Measurements from ENCODE around the gene HINT1.

DNA sequence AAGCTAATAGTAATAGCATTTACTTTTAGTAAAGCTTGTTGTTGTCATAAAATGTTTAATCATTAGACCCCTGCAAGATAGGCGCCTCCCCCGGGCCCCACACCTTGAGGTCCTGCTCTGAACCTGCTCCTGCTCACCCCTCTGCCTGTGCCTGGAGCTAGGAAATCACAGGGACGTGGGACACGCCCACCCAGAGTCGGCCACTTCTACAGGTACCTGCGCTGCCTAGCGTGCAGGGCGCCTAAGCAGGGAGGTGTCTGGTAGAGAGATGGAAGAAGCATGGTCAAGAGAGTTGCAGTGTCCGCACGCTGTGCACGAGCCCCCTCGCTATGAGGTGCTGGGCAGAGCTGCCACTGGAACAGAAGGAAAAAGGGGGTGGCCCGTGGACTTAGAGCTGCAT lies 52.6 kb downstream of the HINT1 start:
- TF ChIP-seq CEBPB (tag; IDR thresholded peaks at IDR 0.05) = no peak
- no peak for TF ChIP-seq SRSF1 (IDR thresholded peaks at IDR 0.05; ENCODE audit: low read depth, low read length)
- TF ChIP-seq TGIF2 (CRISPR knock-in tag; IDR thresholded peaks at IDR 0.05) = no peak
- TF ChIP-seq, protein P1, sequence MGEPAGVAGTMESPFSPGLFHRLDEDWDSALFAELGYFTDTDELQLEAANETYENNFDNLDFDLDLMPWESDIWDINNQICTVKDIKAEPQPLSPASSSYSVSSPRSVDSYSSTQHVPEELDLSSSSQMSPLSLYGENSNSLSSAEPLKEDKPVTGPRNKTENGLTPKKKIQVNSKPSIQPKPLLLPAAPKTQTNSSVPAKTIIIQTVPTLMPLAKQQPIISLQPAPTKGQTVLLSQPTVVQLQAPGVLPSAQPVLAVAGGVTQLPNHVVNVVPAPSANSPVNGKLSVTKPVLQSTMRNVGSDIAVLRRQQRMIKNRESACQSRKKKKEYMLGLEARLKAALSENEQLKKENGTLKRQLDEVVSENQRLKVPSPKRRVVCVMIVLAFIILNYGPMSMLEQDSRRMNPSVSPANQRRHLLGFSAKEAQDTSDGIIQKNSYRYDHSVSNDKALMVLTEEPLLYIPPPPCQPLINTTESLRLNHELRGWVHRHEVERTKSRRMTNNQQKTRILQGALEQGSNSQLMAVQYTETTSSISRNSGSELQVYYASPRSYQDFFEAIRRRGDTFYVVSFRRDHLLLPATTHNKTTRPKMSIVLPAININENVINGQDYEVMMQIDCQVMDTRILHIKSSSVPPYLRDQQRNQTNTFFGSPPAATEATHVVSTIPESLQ (CRISPR knock-in tag; IDR thresholded peaks at IDR 0.05) = no peak
- no peak for TF ChIP-seq KLF13 (tag; IDR thresholded peaks at IDR 0.05; ENCODE audit: borderline replicate concordance, low read depth)

Data from K562 (cell line).